Measurements from ENCODE around the gene EFNA2.

Gene EFNA2

DNA sequence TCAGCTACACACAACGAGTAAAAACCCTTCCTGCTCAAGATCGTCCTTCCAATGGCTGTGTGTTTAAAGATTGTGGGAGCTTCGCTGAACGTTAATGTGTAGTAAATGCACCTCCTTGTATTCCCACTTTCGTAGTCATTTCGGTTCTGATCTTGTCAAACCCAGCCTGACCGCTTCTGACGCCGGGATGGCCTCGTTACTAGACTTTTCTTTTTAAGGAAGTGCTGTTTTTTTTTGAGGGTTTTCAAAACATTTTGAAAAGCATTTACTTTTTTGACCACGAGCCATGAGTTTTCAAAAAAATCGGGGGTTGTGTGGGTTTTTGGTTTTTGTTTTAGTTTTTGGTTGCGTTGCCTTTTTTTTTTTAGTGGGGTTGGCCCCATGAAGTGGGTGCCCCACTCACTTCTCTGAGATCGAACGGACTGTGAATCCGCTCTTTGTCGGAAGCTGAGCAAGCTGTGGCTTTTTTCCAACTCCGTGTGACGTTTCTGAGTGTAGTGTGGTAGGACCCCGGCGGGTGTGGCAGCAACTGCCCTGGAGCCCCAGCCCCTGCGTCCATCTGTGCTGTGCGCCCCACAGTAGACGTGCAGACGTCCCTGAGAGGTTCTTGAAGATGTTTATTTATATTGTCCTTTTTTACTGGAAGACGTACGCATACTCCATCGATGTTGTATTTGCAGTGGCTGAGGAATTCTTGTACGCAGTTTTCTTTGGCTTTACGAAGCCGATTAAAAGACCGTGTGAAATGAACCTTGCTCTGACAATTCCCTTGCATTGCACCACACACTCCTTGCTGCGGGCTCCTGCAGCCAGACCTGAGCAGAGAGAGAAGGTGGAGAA is 13.0 kb upstream of the EFNA2 start:
- DNase-seq: no peak

GRCh38 chr19:1273263-1274041 is 12.2 kb upstream of the EFNA2 start:
- no peak for DNase-seq

DNA sequence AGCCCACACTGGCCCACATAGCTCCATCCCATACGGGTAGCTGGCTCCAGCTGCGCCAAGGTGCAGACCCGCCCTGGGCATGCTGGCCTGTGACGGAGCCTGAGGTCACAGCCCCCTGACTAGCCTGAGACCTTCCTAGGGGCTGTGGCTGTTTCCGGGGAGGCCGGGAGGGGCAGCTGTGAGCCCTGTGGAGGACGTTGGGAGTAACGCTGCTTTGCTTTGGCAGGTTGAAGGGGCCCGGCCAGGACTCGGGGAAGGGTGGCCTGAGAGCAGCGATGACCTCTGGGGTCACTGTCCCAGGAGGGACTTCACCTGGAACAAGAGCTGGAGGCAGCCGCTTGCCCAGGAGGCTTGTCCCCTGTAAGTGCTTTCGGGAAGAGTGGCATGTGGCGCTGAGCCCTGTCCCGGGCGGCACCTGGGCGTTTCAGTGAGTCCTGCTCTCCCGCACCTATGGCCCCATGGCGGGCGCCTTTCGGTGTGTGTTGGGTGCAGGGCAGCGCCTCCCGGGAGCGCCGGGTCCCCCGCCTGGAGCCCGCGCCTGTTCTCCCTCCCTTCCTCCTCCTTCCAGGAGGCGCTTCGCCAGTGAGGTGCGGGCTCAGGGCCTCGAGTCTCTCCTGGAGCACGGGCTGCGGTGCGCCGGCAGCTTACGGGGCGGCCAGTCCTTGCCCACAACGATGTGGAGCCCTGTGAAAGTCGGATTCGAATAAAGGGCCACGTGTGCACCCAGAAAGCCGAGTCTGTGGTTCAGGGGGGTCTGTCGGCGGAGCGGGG is 11.4 kb upstream of the EFNA2 start:
- DNase-seq: no peak

- DNase-seq: no peak
Measured at GRCh38 chr19:1274852-1275259, 10.8 kb upstream of the EFNA2 start.

DNA sequence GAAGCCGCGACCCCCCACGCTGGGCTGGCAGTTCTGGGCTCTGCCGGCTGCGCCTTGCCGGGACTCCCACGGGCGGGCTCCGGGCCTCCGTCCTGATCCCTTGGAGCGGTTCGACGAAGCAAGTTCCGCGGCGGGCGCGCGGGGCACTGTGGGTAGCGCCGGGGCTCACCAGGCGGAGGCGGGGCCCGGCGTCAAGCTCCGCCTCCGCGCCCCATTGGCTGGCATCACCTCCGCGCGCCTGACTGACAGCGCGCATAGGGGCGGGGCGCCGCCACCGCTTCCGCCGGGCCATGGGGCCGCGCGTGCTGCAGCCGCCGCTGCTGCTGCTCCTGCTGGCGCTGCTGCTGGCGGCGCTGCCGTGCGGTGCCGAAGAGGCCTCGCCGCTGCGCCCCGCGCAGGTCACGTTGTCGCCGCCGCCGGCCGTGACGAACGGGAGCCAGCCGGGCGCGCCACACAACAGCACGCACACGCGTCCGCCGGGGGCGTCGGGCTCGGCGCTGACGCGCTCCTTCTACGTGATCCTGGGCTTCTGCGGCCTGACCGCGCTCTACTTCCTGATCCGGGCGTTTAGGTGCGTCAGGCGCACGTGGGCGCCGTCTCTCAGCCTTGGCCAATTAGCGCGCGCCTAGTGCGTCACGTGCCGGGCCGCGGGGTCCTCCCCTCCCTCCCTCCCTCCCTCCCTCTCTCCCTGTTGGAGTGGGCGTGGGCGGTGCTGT is 10.3 kb upstream of the EFNA2 start, which contains the start of gene FAM174C:
Gene FAM174C, plus strand, starts transcription at position 271 of the 716 bp plus-strand sequence. Its CDS starts 20 bp downstream, at position 291.
- peak; percentile 98 for DNase-seq

GRCh38 chr19:1275976-1276627 is 9.6 kb upstream of the EFNA2 start:
- DNase-seq: no peak

GRCh38 chr19:1276628-1277022 is 9.0 kb upstream of the EFNA2 start:
- DNase-seq: peak; percentile 49

GRCh38 chr19:1277061-1277460 is 8.6 kb upstream of the EFNA2 start:
- no peak for DNase-seq

GRCh38 chr19:1278074-1278473 is 7.6 kb upstream of the EFNA2 start:
- no peak for DNase-seq

DNA sequence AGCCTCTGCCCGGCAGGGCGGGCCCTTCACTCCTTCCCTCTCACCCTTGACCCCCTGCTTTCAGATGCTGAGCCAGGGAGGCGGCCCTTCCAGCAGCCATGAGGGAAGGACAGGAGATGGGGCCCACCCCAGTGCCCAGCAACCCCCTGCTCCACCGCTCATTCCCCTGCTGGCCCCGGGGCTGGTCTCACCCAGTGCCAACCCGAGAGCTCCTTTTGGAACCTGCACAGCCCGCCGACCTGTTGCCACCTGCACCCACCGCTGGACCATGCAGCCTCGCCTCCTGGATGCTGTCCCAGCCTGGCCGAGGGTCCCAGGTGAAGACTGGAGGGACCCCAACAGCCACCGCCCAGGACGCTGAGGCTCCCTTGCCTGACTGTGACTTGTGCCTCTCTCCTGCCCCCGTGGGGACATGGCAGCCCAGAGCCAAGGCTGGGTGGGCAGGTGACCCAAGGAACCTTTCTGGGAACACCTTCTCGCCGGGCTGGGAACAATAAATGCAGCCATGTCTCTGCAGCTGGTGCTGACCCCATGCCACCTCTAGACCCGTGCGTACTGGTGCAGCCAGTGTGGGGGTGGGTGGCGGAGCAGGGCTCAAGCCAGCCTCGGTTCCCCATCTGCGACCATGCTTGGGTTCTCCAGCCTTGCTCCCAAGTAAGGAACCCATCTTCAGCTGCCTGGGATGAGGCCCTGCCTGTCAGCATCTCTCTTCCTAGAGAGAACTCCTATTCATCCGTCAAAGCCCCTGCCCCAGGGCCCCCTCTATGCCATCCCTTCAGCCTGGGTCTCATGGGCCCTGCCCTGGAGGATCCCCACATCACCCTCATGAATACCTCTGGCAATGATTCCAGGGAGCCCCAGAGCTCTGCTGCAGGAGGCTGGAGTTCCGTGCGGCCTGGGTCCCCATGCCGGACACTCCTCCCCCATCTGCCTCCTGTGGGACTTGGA is 6.7 kb upstream of the EFNA2 start:
- DNase-seq: no peak

DNA sequence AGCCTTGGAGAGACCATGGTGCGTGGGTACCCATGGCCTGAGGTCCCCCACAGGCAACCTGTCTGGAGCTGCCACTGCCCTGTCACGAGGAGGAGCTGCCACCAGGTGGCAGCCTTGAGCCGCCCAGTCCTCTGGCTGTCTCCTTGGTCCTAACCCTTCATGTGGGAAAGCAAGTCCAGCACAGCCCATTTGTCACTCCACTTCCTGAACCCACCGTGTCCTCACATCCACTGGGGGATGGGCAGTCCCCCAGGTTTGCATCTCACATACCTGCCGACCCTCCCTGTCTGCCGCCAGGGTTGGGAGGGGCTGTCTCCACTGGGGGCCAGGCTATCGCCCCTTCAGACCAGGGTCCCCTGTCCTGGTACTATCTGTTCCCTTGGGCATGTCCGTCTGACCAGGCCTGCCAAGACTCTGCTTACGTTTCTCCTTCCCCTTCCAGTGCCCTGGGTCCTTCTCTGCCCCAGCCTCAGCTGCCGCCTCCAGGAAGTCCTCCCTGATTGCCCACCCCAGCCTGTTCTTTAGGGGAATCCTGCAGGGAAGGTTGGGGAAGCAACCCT is 5.8 kb upstream of the EFNA2 start:
- DNase-seq: peak; percentile 77

GRCh38 chr19:1280636-1281568 is 4.8 kb upstream of the EFNA2 start:
- no peak for DNase-seq

DNA sequence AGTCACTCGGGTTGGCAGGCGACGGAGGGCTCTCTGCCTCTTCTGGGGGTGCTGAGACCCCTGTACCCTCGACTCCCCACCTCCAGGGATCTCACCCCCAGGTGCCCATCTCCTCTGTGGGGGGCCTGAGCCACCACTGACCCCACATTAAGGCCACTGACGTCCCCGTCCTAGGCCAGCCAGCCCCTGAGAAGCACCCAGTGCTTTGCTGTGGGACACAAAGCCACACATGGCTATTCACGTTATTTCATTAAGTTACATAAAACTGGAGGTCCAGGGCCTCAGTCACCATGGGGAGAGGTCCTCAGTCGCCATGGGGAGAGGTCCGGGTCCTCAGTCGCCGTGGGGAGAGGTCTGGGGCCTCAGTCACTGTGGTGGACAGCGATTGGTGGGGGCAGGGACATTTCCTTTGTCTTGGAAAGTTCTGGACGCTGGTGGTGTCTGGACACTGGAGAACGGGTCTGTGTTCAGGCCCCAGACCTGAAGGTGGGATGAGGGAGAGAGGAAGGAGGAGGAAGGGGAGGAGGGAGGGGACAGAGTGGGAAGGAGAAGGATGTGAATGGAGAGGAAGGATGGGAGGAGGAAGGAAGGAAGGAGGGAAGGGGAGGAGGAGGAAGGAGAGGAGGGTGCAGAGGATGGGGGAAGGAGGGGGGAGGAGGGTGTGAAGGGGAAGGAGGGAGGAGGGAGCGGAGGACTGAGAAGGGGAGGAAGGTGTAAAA is 3.9 kb upstream of the EFNA2 start:
- DNase-seq: no peak

- no peak for DNase-seq
Measured at GRCh38 chr19:1282588-1283206, 3.0 kb upstream of the EFNA2 start.

GRCh38 chr19:1283207-1283916 is 2.3 kb upstream of the EFNA2 start:
- no peak for DNase-seq

GRCh38 chr19:1283917-1284292 is 1.8 kb upstream of the EFNA2 start:
- no peak for DNase-seq

DNA sequence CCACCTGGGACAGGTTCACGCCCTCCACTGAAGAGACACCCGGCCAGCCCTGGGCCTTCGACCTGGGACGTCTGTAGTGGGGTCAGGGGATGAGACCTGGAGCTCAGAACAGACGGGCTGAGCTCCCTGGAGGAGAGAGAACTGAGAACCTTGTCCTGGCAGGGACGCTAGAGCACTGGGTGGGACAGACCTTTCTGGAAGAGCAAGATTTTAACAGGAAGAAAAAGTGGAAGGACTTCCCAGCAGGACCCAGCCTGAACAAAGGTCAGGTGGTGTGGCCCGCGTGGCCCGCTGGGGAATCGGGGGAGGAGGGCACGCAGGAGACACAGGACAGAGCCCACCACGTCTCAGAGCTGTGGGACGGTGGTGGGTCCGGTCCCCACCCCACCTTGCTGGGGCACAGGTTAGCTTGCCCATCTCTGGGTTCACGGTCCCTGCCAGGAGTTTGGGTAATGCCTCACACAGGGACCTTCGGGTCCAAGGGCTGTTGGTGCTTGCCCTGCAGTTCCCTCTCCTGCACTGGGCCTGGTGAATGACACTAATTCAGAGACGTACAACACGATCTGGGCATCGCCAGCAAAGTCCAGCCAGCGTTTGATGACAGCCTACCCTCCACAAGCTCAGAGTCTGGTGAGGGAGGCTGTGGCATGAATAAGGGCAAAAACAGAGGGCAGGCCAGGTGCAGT is 1.2 kb upstream of the EFNA2 start:
- DNase-seq: no peak
